Measurements from ENCODE around the gene THSD8. TPM values are rescaled to one million over a fixed set of nuclear protein-coding genes. Genes with fewer than 3 reads are reported as not detected.
A peak's percentile ranks its signal among the peaks of the same experiment; 100 is the strongest.
"Not testable (repeated sequence)": the region's sequence is repeated elsewhere in the genome, so short reads cannot be mapped to it uniquely, and the experiment has no call there.

The THSD8 gene
- total RNA-seq, 1 donor from 2014 or later: not detected

- peak overlapping the region; percentile 96 for H3K4me3 ChIP-seq (ENCODE audit: low read depth, low read length)
- no peak for DNase-seq (ENCODE audit: low read depth)
- no peak for TF ChIP-seq CTCF (conservative IDR thresholded peaks at IDR 0.05; ENCODE audit: low read depth, low read length)
These were observed 9.0 kb upstream of the THSD8 start for GRCh38 chr19:12792853-12793289.

- H3K4me3 ChIP-seq (ENCODE audit: low read depth, low read length): peak overlapping the region; percentile 96
- no peak for DNase-seq (ENCODE audit: low read depth)
- TF ChIP-seq CTCF (conservative IDR thresholded peaks at IDR 0.05; ENCODE audit: low read depth, low read length): no peak
These were observed 8.3 kb upstream of the THSD8 start for GRCh38 chr19:12793290-12794195.

GRCh38 chr19:12794196-12794941 is 7.5 kb upstream of the THSD8 start:
- no peak for TF ChIP-seq CTCF (conservative IDR thresholded peaks at IDR 0.05; ENCODE audit: low read depth, low read length)
- peak overlapping the region; percentile 96 for H3K4me3 ChIP-seq (ENCODE audit: low read depth, low read length)
- DNase-seq (ENCODE audit: low read depth): no peak

- H3K4me3 ChIP-seq (ENCODE audit: low read depth, low read length): no peak overlapping the region
- DNase-seq (ENCODE audit: low read depth): no peak
- TF ChIP-seq CTCF (conservative IDR thresholded peaks at IDR 0.05; ENCODE audit: low read depth, low read length): no peak
These were observed 6.9 kb upstream of the THSD8 start for GRCh38 chr19:12794971-12795381.

GRCh38 chr19:12796146-12797071 is 5.5 kb upstream of the THSD8 start:
- peak; percentile 93 for TF ChIP-seq CTCF (conservative IDR thresholded peaks at IDR 0.05; ENCODE audit: low read depth, low read length)
- DNase-seq (ENCODE audit: low read depth): no peak
- H3K4me3 ChIP-seq (ENCODE audit: low read depth, low read length): no peak overlapping the region

GRCh38 chr19:12797141-12797587 is 4.7 kb upstream of the THSD8 start:
- DNase-seq (ENCODE audit: low read depth): no peak
- TF ChIP-seq CTCF (conservative IDR thresholded peaks at IDR 0.05; ENCODE audit: low read depth, low read length): no peak
- H3K4me3 ChIP-seq (ENCODE audit: low read depth, low read length): no peak overlapping the region

- H3K4me3 ChIP-seq (ENCODE audit: low read depth, low read length); DNase-seq (ENCODE audit: low read depth): not testable (repeated sequence)
These were observed 4.3 kb upstream of the THSD8 start for GRCh38 chr19:12797607-12798006.

Data from epithelial cell of proximal tubule (primary cell).